Mesenchymal stem cell (in vitro differentiated cells and primary cell): ENCODE data around the gene ULK4.

Experiments
- DNase-seq: peaks from one replicate; pipeline ENCODE4 v3.0.0-alpha.2; 2013
- H2AFZ ChIP-seq: one replicate; pipeline ENCODE4 v1.6.1; 2013; ENCODE audit warnings: low read depth, mild to moderate bottlenecking, control low read depth, inconsistent platforms, low read length, moderate library complexity
- H2AK5ac ChIP-seq: 2 replicates; pipeline ENCODE4 v1.6.1; 2013; ENCODE audit warnings: low read length, moderate library complexity, mild to moderate bottlenecking, inconsistent platforms; ENCODE audit not compliant: severe bottlenecking
- H2BK120ac ChIP-seq: one replicate; pipeline ENCODE4 v1.6.1; 2013; ENCODE audit warnings: low read depth, mild to moderate bottlenecking, inconsistent platforms, low read length, moderate library complexity
- H2BK12ac ChIP-seq, 2 experiments: one replicate each; pipeline ENCODE4 v1.6.1; 2013; ENCODE audit warnings: inconsistent platforms in 2 of 2, low read length in 2 of 2, mild to moderate bottlenecking in 2 of 2, moderate library complexity in 2 of 2, control low read depth in 1 of 2
- H2BK15ac ChIP-seq: one replicate; pipeline ENCODE4 v1.6.1; 2013; ENCODE audit warnings: mild to moderate bottlenecking, low read depth, inconsistent platforms; ENCODE audit not compliant: poor library complexity, severe bottlenecking
- H2BK5ac ChIP-seq: 2 replicates; pipeline ENCODE4 v1.6.1; 2013; ENCODE audit warnings: low read depth, mild to moderate bottlenecking, low read length, control low read depth, inconsistent platforms; ENCODE audit not compliant: poor library complexity, severe bottlenecking
- H3K14ac ChIP-seq, 2 experiments: one replicate each; pipeline ENCODE4 v1.6.1; 2013; ENCODE audit warnings: inconsistent platforms in 2 of 2, low read length in 2 of 2, control low read depth in 1 of 2, mild to moderate bottlenecking in 1 of 2, moderate library complexity in 1 of 2
- H3K18ac ChIP-seq, 2 experiments: one replicate each; pipeline ENCODE4 v1.6.1; 2013; ENCODE audit warnings: inconsistent platforms in 2 of 2, low read length in 2 of 2, control low read depth in 1 of 2, low read depth in 1 of 2, mild to moderate bottlenecking in 1 of 2
- H3K23ac ChIP-seq, 2 experiments: one replicate each; pipeline ENCODE4 v1.6.1; 2013; ENCODE audit warnings: inconsistent platforms in 2 of 2, low read length in 2 of 2, mild to moderate bottlenecking in 2 of 2, moderate library complexity in 2 of 2, control low read depth in 1 of 2
- H3K27ac ChIP-seq: 2 replicates; pipeline ENCODE4 v1.5.1; 2013; ENCODE audit warnings: mild to moderate bottlenecking, moderate library complexity, low read length, control low read depth, inconsistent platforms; ENCODE audit not compliant: poor library complexity, severe bottlenecking
- H3K27me3 ChIP-seq, 2 experiments: 2 replicates each; pipeline versions ENCODE4 v1.6.1 to v1.7.0; 2013; ENCODE audit warnings: low read length in 2 of 2, mild to moderate bottlenecking in 2 of 2, moderate library complexity in 2 of 2, control low read depth in 1 of 2, inconsistent platforms in 1 of 2; ENCODE audit not compliant: control insufficient read depth in 1 of 2, insufficient read depth in 1 of 2
- H3K36me3 ChIP-seq, 2 experiments: 2 replicates each; pipeline versions ENCODE4 v1.6.1 to v1.7.0; 2013; ENCODE audit warnings: low read length in 2 of 2, control low read depth in 1 of 2, inconsistent platforms in 1 of 2, low read depth in 1 of 2, mild to moderate bottlenecking in 1 of 2; ENCODE audit not compliant: insufficient read depth in 2 of 2, control insufficient read depth in 1 of 2
- H3K4ac ChIP-seq, 2 experiments: one replicate each; pipeline ENCODE4 v1.6.1; 2013; ENCODE audit warnings: inconsistent platforms in 2 of 2, low read length in 2 of 2, mild to moderate bottlenecking in 2 of 2, moderate library complexity in 2 of 2, control low read depth in 1 of 2, low read depth in 1 of 2
- H3K4me1 ChIP-seq: 2 replicates; pipeline ENCODE4 v1.6.1; 2013; ENCODE audit warnings: low read depth, low read length, control low read depth; ENCODE audit not compliant: control insufficient read depth, insufficient read depth
- H3K4me2 ChIP-seq: 2 replicates; pipeline ENCODE4 v1.6.1; 2013; ENCODE audit warnings: low read length, mild to moderate bottlenecking, inconsistent platforms; ENCODE audit not compliant: poor library complexity, severe bottlenecking
- H3K4me3 ChIP-seq, 2 experiments: 2 replicates each; pipeline versions ENCODE4 v1.5.1 to v1.7.0; 2013; ENCODE audit warnings: low read length in 2 of 2, mild to moderate bottlenecking in 2 of 2, control low read depth in 1 of 2, low read depth in 1 of 2; ENCODE audit not compliant: insufficient read depth in 1 of 2
- H3K79me1 ChIP-seq: replicated peaks from 2 replicates; pipeline ENCODE4 v1.6.1; 2013; ENCODE audit warnings: mild to moderate bottlenecking, control low read depth, low read length, inconsistent platforms; ENCODE audit not compliant: poor library complexity, severe bottlenecking
- H3K9ac ChIP-seq: 2 replicates; pipeline ENCODE4 v1.7.0; 2013; ENCODE audit warnings: mild to moderate bottlenecking, low read length, moderate library complexity
- H3K9me3 ChIP-seq: 2 replicates; pipeline ENCODE4 v1.7.0; 2013; ENCODE audit warnings: mild to moderate bottlenecking, low read length; ENCODE audit not compliant: control insufficient read depth
- H4K8ac ChIP-seq: one replicate; pipeline ENCODE4 v1.6.1; 2013; ENCODE audit warnings: inconsistent platforms, mild to moderate bottlenecking, low read length, moderate library complexity
- H4K91ac ChIP-seq: one replicate; pipeline ENCODE4 v1.6.1; 2013; ENCODE audit warnings: mild to moderate bottlenecking, low read length, inconsistent platforms
- WGBS: methylation state at CpG from one replicate; pipeline ENCODE4 v1.1.7; 2013; ENCODE audit warnings: mixed read lengths; 5-methylcytosine and 5-hydroxymethylcytosine counted together

ULK4 gene

GRCh38 chr3:41601404-41601987, 360.4 kb downstream of the ULK4 start:
- H3K36me3 ChIP-seq: no peaks in the 10 kb centered on the region
- 100% methylated on average over 1 of the region's 1 CpG for WGBS

GRCh38 chr3:41600616-41601015, 361.3 kb downstream of the ULK4 start:
- Histone ChIP-seq H3K18ac (no peak overlapping the region), H3K23ac (no peak overlapping the region), H3K36me3 (no peaks in the 10 kb centered on the region), H3K14ac (no peak overlapping the region), H2BK15ac (no peak overlapping the region), H3K4me3 (no peak overlapping the region), H3K79me1 (no peaks in the 10 kb centered on the region), H4K91ac (no peak overlapping the region), H3K4ac (no peak overlapping the region), H3K9me3 (no peaks in the 10 kb centered on the region), H2AFZ (no peak overlapping the region), H2BK12ac (no peak overlapping the region), H2AK5ac (no peak overlapping the region), H3K27me3 (no peaks in the 10 kb centered on the region), H4K8ac (no peak overlapping the region), H2BK5ac (no peak overlapping the region), H2BK120ac (no peak overlapping the region), H3K27ac (no peak overlapping the region), H3K4me1 (no peaks in the 10 kb centered on the region), H3K9ac (no peak overlapping the region), H3K4me2 (no peak overlapping the region)
- WGBS: 84% methylated on average over 2 of the region's 2 CpGs
- no peak for DNase-seq

More at GRCh38 chr3:41601404-41601987, 360.4 kb downstream of the ULK4 start:
- Histone ChIP-seq H3K4me2 (no peak overlapping the region), H3K27me3 (no peaks in the 10 kb centered on the region), H3K14ac (no peak overlapping the region), H4K8ac (no peak overlapping the region), H2BK12ac (no peak overlapping the region), H3K4ac (no peak overlapping the region), H3K9me3 (no peaks in the 10 kb centered on the region), H2AK5ac (no peak overlapping the region), H2BK120ac (no peak overlapping the region), H3K9ac (no peak overlapping the region), H3K4me3 (no peak overlapping the region), H2BK5ac (no peak overlapping the region), H3K79me1 (no peaks in the 10 kb centered on the region), H3K18ac (no peak overlapping the region), H3K4me1 (no peaks in the 10 kb centered on the region), H3K23ac (no peak overlapping the region), H4K91ac (no peak overlapping the region), H2BK15ac (no peak overlapping the region), H2AFZ (no peak overlapping the region), H3K27ac (no peak overlapping the region)
- DNase-seq: no peak

GRCh38 chr3:41599127-41599484, 362.8 kb downstream of the ULK4 start:
- H3K27me3 ChIP-seq: no peaks in the 10 kb centered on the region
- H2AK5ac ChIP-seq: no peak overlapping the region
- H3K9me3 ChIP-seq: no peaks in the 10 kb centered on the region
- no peak overlapping the region for H2AFZ ChIP-seq
- no peak overlapping the region for H3K18ac ChIP-seq
- H3K4me1 ChIP-seq: no peaks in the 10 kb centered on the region
- H3K4me2 ChIP-seq: no peak overlapping the region
- no peak overlapping the region for H3K23ac ChIP-seq
- H2BK12ac ChIP-seq: no peak overlapping the region
- no peak overlapping the region for H3K9ac ChIP-seq
- no peak overlapping the region for H2BK5ac ChIP-seq
- no peak for DNase-seq
- no peak overlapping the region for H3K4me3 ChIP-seq
- no peak overlapping the region for H4K91ac ChIP-seq
- no peak overlapping the region for H2BK15ac ChIP-seq
- no peak overlapping the region for H3K4ac ChIP-seq
- no peak overlapping the region for H2BK120ac ChIP-seq
- H4K8ac ChIP-seq: no peak overlapping the region
- H3K14ac ChIP-seq: no peak overlapping the region
- no peaks in the 10 kb centered on the region for H3K79me1 ChIP-seq
- no peaks in the 10 kb centered on the region for H3K36me3 ChIP-seq
- no peak overlapping the region for H3K27ac ChIP-seq
- WGBS: 50% methylated on average over 1 of the region's 1 CpG

- Histone ChIP-seq H2AK5ac (no peak overlapping the region), H2BK12ac (no peak overlapping the region), H2BK15ac (no peak overlapping the region), H3K9me3 (no peaks in the 10 kb centered on the region), H4K91ac (no peak overlapping the region), H3K79me1 (no peaks in the 10 kb centered on the region), H2AFZ (no peak overlapping the region), H3K36me3 (no peaks in the 10 kb centered on the region), H4K8ac (no peak overlapping the region), H3K4ac (no peak overlapping the region), H3K4me2 (no peak overlapping the region), H3K18ac (no peak overlapping the region), H3K9ac (no peak overlapping the region), H3K27me3 (no peaks in the 10 kb centered on the region), H3K4me1 (no peaks in the 10 kb centered on the region), H3K4me3 (no peak overlapping the region), H2BK5ac (no peak overlapping the region), H3K27ac (no peak overlapping the region), H3K14ac (no peak overlapping the region), H3K23ac (no peak overlapping the region), H2BK120ac (no peak overlapping the region)
- 95% methylated on average over 5 of the region's 8 CpGs for whole genome bisulfite sequencing
- DNase-seq: peak; percentile 2
These were observed 363.3 kb downstream of the ULK4 start for GRCh38 chr3:41598402-41599126.
